HS-27A (cell line): ENCODE data around the gene NDRG3.

ENCODE experiments used
- DNase-seq: peaks from one replicate; pipeline ENCODE4 v3.0.0-alpha.2; 2012; ENCODE audit warnings: low read depth, missing footprints

The NDRG3 gene

GRCh38 chr20:36606158-36607066, 139.5 kb downstream of the NDRG3 start:
- DNase-seq = no peak

- peak; percentile 98 for DNase-seq
These were observed 140.3 kb downstream of the NDRG3 start, which contains the start of gene RAB5IF for GRCh38 chr20:36605399-36606157. TSS of gene RAB5IF (plus strand) at chr20:36605779. CDS start at chr20:36605952, 173 bp downstream.

DNA sequence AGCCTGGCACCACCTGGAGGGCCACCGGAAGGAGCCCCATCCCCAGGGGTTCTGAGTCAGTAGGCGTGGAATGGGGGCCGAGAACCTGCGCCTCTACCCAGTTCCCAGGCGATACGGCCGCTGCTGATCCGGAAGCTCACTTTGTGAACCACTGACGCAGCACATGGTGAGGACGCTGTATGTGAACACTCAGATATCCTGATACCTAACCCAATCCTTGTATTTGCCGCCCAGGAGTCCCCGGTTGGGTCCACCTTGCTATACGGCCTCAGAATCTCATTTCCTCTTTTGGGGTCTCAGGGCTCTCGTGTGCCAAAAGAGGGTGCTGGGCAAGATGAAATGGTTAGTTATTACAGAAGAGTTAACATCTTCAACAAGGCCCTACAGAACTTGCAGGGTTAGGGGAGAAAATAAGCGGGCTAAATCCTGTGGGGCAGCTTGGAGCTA, 140.9 kb downstream of the NDRG3 start:
- no peak for DNase-seq
